Measurements from ENCODE around the gene DYNLRB1. TPM values are rescaled to one million over a fixed set of nuclear protein-coding genes. Genes with fewer than 3 reads are reported as not detected.

Gene DYNLRB1
- total RNA-seq, 2 donors from 2014 or later, result 106 to 107 TPM

GRCh38 chr20:34524426-34524825 lies 8.2 kb downstream of the DYNLRB1 start:
- DNase-seq, result peak; percentile 16
- no peak overlapping the region for H3K9ac ChIP-seq (ENCODE audit: low read depth in 2 of 2, low read length in 2 of 2)
- TF ChIP-seq CTCF (IDR thresholded peaks at IDR 0.05), result no peak
- no peaks in the 10 kb centered on the region for H3K27me3 ChIP-seq
- H3K9me3 ChIP-seq, result no peaks in the 10 kb centered on the region
- H3K36me3 ChIP-seq, result peaks cover 7% of the 10 kb centered on the region
- no peak overlapping the region for H3K4me3 ChIP-seq
- peaks cover 10% of the 10 kb centered on the region for H3K4me1 ChIP-seq
- no peak overlapping the region for H3K27ac ChIP-seq
- intact Hi-C loops (cut with DNase I), result loop anchor here (10.0 kb wide), 1 partner anchor 210 kb away; no protein-coding TSS in a partner anchor

- H3K4me1 ChIP-seq, result peaks cover 10% of the 10 kb centered on the region
- peaks cover 14% of the 10 kb centered on the region for H3K36me3 ChIP-seq
- TF ChIP-seq CTCF (IDR thresholded peaks at IDR 0.05), result no peak
- peak overlapping the region in 1 of 2 donors; percentile 55 for H3K9ac ChIP-seq (ENCODE audit: low read depth in 2 of 2, low read length in 2 of 2)
- intact Hi-C loops (cut with DNase I), result loop anchor here (10.0 kb wide), 1 partner anchor 211 kb away; no protein-coding TSS in a partner anchor
- no peaks in the 10 kb centered on the region for H3K27me3 ChIP-seq
- no peak for DNase-seq
- no peak overlapping the region for H3K4me3 ChIP-seq
- H3K9me3 ChIP-seq, result no peaks in the 10 kb centered on the region
- H3K27ac ChIP-seq, result peak overlapping the region; percentile 71
Measured at GRCh38 chr20:34525342-34525708, 9.1 kb downstream of the DYNLRB1 start.

- peak overlapping the region in 1 of 2 donors; percentile 55 for H3K9ac ChIP-seq (ENCODE audit: low read depth in 2 of 2, low read length in 2 of 2)
- peaks cover 10% of the 10 kb centered on the region for H3K4me1 ChIP-seq
- H3K27ac ChIP-seq, result peak overlapping the region; percentile 71
- intact Hi-C loops (cut with DNase I), result loop anchor here (10.0 kb wide), 1 partner anchor 211 kb away; no protein-coding TSS in a partner anchor
- H3K36me3 ChIP-seq, result peaks cover 14% of the 10 kb centered on the region
- H3K27me3 ChIP-seq, result no peaks in the 10 kb centered on the region
- no peak overlapping the region for H3K4me3 ChIP-seq
- no peaks in the 10 kb centered on the region for H3K9me3 ChIP-seq
- peak; percentile 87 for DNase-seq
- TF ChIP-seq CTCF (IDR thresholded peaks at IDR 0.05), result no peak
Measured at GRCh38 chr20:34525709-34526416, 9.6 kb downstream of the DYNLRB1 start.

GRCh38 chr20:34526466-34526865 lies 10.2 kb downstream of the DYNLRB1 start:
- Histone ChIP-seq H3K4me3 (no peak overlapping the region), H3K36me3 (peaks cover 14% of the 10 kb centered on the region), H3K9ac (ENCODE audit: low read depth in 2 of 2, low read length in 2 of 2) (peak overlapping the region in 1 of 2 donors; percentile 55), H3K27me3 (no peaks in the 10 kb centered on the region), H3K9me3 (no peaks in the 10 kb centered on the region), H3K27ac (peak overlapping the region; percentile 71), H3K4me1 (peaks cover 10% of the 10 kb centered on the region)
- intact Hi-C loops (cut with DNase I), result loop anchor here (10.0 kb wide), 1 partner anchor 212 kb away; no protein-coding TSS in a partner anchor
- no peak for TF ChIP-seq CTCF (IDR thresholded peaks at IDR 0.05)
- no peak for DNase-seq

GRCh38 chr20:34527016-34527415 lies 10.8 kb downstream of the DYNLRB1 start:
- Histone ChIP-seq H3K4me3 (no peak overlapping the region), H3K9me3 (no peaks in the 10 kb centered on the region), H3K4me1 (peaks cover 10% of the 10 kb centered on the region), H3K27me3 (no peaks in the 10 kb centered on the region), H3K36me3 (peaks cover 14% of the 10 kb centered on the region), H3K9ac (ENCODE audit: low read depth in 2 of 2, low read length in 2 of 2) (peak overlapping the region in 1 of 2 donors; percentile 55), H3K27ac (peak overlapping the region; percentile 71)
- DNase-seq, result no peak
- intact Hi-C loops (cut with DNase I), result loop anchor here (10.0 kb wide), 1 partner anchor 212 kb away; no protein-coding TSS in a partner anchor
- no peak for TF ChIP-seq CTCF (IDR thresholded peaks at IDR 0.05)

All from colonic mucosa (tissue), 4 donors.